Vagina (tissue), 2 donors: ENCODE data around the gene SIRT7. TPM values are rescaled to one million over a fixed set of nuclear protein-coding genes. Genes with fewer than 3 reads are reported as not detected.
"Not testable (repeated sequence)": the region's sequence is repeated elsewhere in the genome, so short reads cannot be mapped to it uniquely, and the experiment has no call there.

Experiments used
- DNase-seq, 2 donors: peaks; one replicate each; pipeline ENCODE4 v3.0.0-alpha.2; 2017; ENCODE audit errors: extremely low spot score in 2 of 2
- H3K27ac ChIP-seq: fragments of 200-600 bp; sonication (generic); one replicate; pipeline ENCODE4 v1.5.1; 2019
- H3K27me3 ChIP-seq: fragments of 200-600 bp; sonication (generic); one replicate; pipeline ENCODE4 v1.5.1; 2019
- H3K36me3 ChIP-seq, 2 donors: fragments of 200-600 bp; sonication (generic); one replicate each; pipeline ENCODE4 v1.5.1; 2017 to 2019
- H3K4me1 ChIP-seq: fragments of 200-600 bp; sonication (generic); one replicate; pipeline ENCODE4 v1.5.1; 2019
- H3K4me3 ChIP-seq, 2 donors: fragments of 200-600 bp; sonication (generic); 1 replicate in 1 of 2; 2 replicates in 1 of 2; pipeline ENCODE4 v1.5.1; 2016 to 2019
- H3K9me3 ChIP-seq: fragments of 200-600 bp; sonication (generic); one replicate; pipeline ENCODE4 v1.5.1; 2019
- CTCF ChIP-seq, 3 experiments: fragments of 450-650 bp in 2 of 3; fragments of 200-600 bp in 1 of 3; sonication (generic) in 1 of 3; IDR thresholded peaks; one replicate each; pipeline ENCODE4 v1.5.1; 2017 to 2019; ENCODE audit warnings: antibody characterized with exemption in 3 of 3, mild to moderate bottlenecking in 2 of 3, moderate library complexity in 2 of 3
- POLR2A ChIP-seq, 2 donors: fragments of 450-650 bp; IDR thresholded peaks; one replicate each; pipeline ENCODE4 v1.6.1; 2017; ENCODE audit warnings: antibody characterized with exemption in 2 of 2, mild to moderate bottlenecking in 2 of 2, moderate library complexity in 2 of 2
- POLR2AphosphoS5 ChIP-seq, 2 donors: sonication (generic); formaldehyde crosslinking; IDR thresholded peaks; one replicate each; pipeline ENCODE4 v1.9.0; 2017; ENCODE audit warnings: antibody characterized with exemption in 2 of 2, mild to moderate bottlenecking in 2 of 2, low read depth in 1 of 2; ENCODE audit not compliant: insufficient read depth in 1 of 2
- intact Hi-C: fragments of 100-400 bp; cut with DNase I; formaldehyde crosslinking; loops from one replicate; pipeline ENCODE4 v1.15.1; 2023
- total RNA-seq: library from RNA; depleted of rRNA; stranded (reverse); fragments of >200 nt; gene quantifications from one replicate; pipeline ENCODE4 v1.2.3, GENCODE V29; 2016

The SIRT7 gene
- total RNA-seq, 1 donor from 2014 or later, result 47.9 TPM

- no peak for TF ChIP-seq CTCF (IDR thresholded peaks at IDR 0.05)
- no peak for TF ChIP-seq POLR2A (IDR thresholded peaks at IDR 0.05)
- no peak for TF ChIP-seq POLR2AphosphoS5 (IDR thresholded peaks at IDR 0.05; ENCODE audit: insufficient read depth in 1 of 2, low read depth in 1 of 2)
- H3K4me1 ChIP-seq, result peaks cover 8% of the 10 kb centered on the region
- H3K4me3 ChIP-seq, result no peak overlapping the region
- intact Hi-C loops, result loop anchor here (2.0 to 10.0 kb wide), 2 partner anchors 67 to 199 kb away; partner anchors contain the start of genes CENPX and LRRC45
- no peak for DNase-seq
- peaks cover 9% of the 10 kb centered on the region for H3K27me3 ChIP-seq
- H3K36me3 ChIP-seq, result no peaks in the 10 kb centered on the region
- H3K27ac ChIP-seq, result no peak overlapping the region
- H3K9me3 ChIP-seq, result no peaks in the 10 kb centered on the region
These were observed 38.0 kb upstream of the SIRT7 start for GRCh38 chr17:81955756-81956544.

DNA sequence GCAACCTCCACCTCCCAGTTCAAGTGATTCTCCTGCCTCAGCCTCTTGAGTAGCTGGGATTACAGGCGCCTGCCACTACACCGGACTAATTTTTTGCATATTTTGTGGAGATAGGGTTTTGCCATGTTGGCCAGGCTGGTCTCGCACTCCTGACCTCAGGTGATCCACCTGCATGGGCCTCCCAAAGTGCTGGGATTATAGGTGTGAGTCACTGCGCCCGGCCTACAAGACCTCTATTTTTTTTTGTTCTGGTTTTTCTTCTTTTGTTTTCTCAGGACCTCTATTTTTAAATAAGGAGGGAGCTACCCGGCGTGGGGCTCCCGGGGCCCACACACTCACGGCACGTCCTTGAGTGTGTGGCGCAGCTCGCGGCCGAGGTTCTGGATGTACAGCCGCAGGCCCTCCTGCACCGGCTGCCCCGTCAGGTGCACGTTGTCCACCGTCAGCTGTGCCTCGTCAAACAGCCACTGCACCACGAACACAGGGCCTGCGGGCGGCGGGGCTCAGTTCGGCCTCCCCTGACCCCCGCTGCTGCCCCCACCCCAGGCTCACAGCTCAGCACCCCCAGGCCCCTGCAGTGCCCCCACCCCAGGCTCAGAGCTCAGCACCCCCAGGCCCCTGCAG lies 37.2 kb upstream of the SIRT7 start:
- DNase-seq, result no peak
- no peaks in the 10 kb centered on the region for H3K9me3 ChIP-seq
- peaks cover 4% of the 10 kb centered on the region for H3K27me3 ChIP-seq
- intact Hi-C loops, result loop anchor here (10.0 kb wide), 1 partner anchor 200 kb away; no protein-coding TSS in a partner anchor
- peaks cover 4% of the 10 kb centered on the region for H3K4me1 ChIP-seq
- TF ChIP-seq POLR2A (IDR thresholded peaks at IDR 0.05) (no peak), CTCF (IDR thresholded peaks at IDR 0.05) (no peak)
- H3K36me3 ChIP-seq, result no peaks in the 10 kb centered on the region
- H3K27ac ChIP-seq, result no peak overlapping the region
- H3K4me3 ChIP-seq, result no peak overlapping the region

- no peaks in the 10 kb centered on the region for H3K36me3 ChIP-seq
- no peaks in the 10 kb centered on the region for H3K9me3 ChIP-seq
- DNase-seq, result no peak
- H3K4me1 ChIP-seq, result no peaks in the 10 kb centered on the region
- intact Hi-C loops, result loop anchor here (10.0 kb wide), 1 partner anchor 200 kb away; no protein-coding TSS in a partner anchor
- no peak overlapping the region for H3K4me3 ChIP-seq
- H3K27ac ChIP-seq, result no peak overlapping the region
- H3K27me3 ChIP-seq, result no peaks in the 10 kb centered on the region
- TF ChIP-seq POLR2A (IDR thresholded peaks at IDR 0.05) (no peak), POLR2AphosphoS5 (IDR thresholded peaks at IDR 0.05; ENCODE audit: insufficient read depth in 1 of 2, low read depth in 1 of 2) (no peak), CTCF (IDR thresholded peaks at IDR 0.05) (no peak)
These were observed 36.4 kb upstream of the SIRT7 start for GRCh38 chr17:81954131-81955057.

DNA sequence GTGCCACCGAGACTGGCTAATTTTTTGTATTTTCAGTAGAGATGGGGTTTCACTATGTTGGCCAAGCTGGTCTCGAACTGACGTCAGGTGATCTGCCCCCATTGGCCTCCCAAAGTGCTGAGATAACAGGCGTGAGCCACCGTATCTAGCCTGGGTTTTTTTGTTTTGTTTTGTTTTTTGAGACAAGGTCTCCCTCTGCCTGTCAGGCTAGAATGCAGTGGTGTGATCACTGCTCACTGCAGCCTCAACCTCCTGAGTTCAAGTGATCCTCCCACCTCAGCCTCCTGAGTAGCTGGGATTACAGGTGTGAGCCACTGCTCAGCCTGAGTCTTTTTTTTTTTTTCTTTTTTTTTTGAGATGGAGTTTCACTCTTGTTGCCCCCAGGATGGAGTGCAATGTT lies 35.5 kb upstream of the SIRT7 start:
- DNase-seq, H3K4me1 ChIP-seq, H3K27me3 ChIP-seq, H3K4me3 ChIP-seq, H3K9me3 ChIP-seq, H3K36me3 ChIP-seq, H3K27ac ChIP-seq: not testable (repeated sequence)
- intact Hi-C loops, result loop anchor here (10.0 kb wide), 1 partner anchor 201 kb away; no protein-coding TSS in a partner anchor

GRCh38 chr17:81952792-81953228 lies 34.8 kb upstream of the SIRT7 start:
- Histone ChIP-seq H3K27me3 (no peaks in the 10 kb centered on the region), H3K9me3 (no peaks in the 10 kb centered on the region)
- TF ChIP-seq POLR2AphosphoS5 (IDR thresholded peaks at IDR 0.05; ENCODE audit: insufficient read depth in 1 of 2, low read depth in 1 of 2), result no peak
- TF ChIP-seq CTCF (IDR thresholded peaks at IDR 0.05), result no peak
- TF ChIP-seq POLR2A (IDR thresholded peaks at IDR 0.05), result no peak

More at GRCh38 chr17:81952792-81953228, 34.8 kb upstream of the SIRT7 start:
- intact Hi-C loops, result loop anchor here (10.0 kb wide), 1 partner anchor 202 kb away; no protein-coding TSS in a partner anchor
- H3K4me1 ChIP-seq, result no peaks in the 10 kb centered on the region
- no peak for DNase-seq
- H3K4me3 ChIP-seq, result no peak overlapping the region
- H3K27ac ChIP-seq, result no peak overlapping the region
- no peaks in the 10 kb centered on the region for H3K36me3 ChIP-seq
